Measurements from ENCODE around the gene USHBP1.
A peak's percentile ranks its signal among the peaks of the same experiment; 100 is the strongest.

USHBP1 gene

GRCh38 chr19:17240062-17240752, 24.3 kb downstream of the USHBP1 start:
- no peak for DNase-seq

GRCh38 chr19:17237747-17238706, 26.5 kb downstream of the USHBP1 start:
- DNase-seq = no peak

GRCh38 chr19:17236811-17237543, 27.6 kb downstream of the USHBP1 start:
- DNase-seq = no peak

GRCh38 chr19:17235971-17236777, 28.4 kb downstream of the USHBP1 start:
- no peak for DNase-seq

GRCh38 chr19:17235300-17235970, 29.1 kb downstream of the USHBP1 start:
- peak; percentile 75 to 85 for DNase-seq

- peak; percentile 83 to 86 for DNase-seq
These were observed 29.6 kb downstream of the USHBP1 start for GRCh38 chr19:17234911-17235299.

GRCh38 chr19:17232258-17232657, 32.3 kb downstream of the USHBP1 start:
- DNase-seq = no peak

GRCh38 chr19:17229890-17230289, 34.7 kb downstream of the USHBP1 start:
- no peak for DNase-seq

- no peak for DNase-seq
These were observed 36.7 kb downstream of the USHBP1 start for GRCh38 chr19:17227798-17228367.

- peak; percentile 95 to 97 for DNase-seq
These were observed 38.3 kb downstream of the USHBP1 start, which contains the start of gene OCEL1 for GRCh38 chr19:17226002-17226933. Gene OCEL1, plus strand, starts transcription at chr19:17226226. Its CDS starts 22 bp downstream, at chr19:17226248.

GRCh38 chr19:17225053-17225452, 39.5 kb downstream of the USHBP1 start:
- no peak for DNase-seq

- no peak for DNase-seq
These were observed 44.3 kb downstream of the USHBP1 start for GRCh38 chr19:17220207-17220758.

GRCh38 chr19:17219286-17219685, 45.3 kb downstream of the USHBP1 start:
- no peak for DNase-seq

GRCh38 chr19:17216058-17216670, 48.4 kb downstream of the USHBP1 start:
- DNase-seq = no peak

GRCh38 chr19:17215127-17215971, 49.2 kb downstream of the USHBP1 start, which contains the start of gene USE1:
Gene USE1, plus strand, starts transcription at chr19:17215357. Its CDS starts 49 bp downstream, at chr19:17215406.
- peak; percentile 88 to 89 for DNase-seq

GRCh38 chr19:17214508-17215126, 49.9 kb downstream of the USHBP1 start:
- DNase-seq = no peak

- no peak for DNase-seq
These were observed 51.2 kb downstream of the USHBP1 start for GRCh38 chr19:17213334-17213733.

Data from activated T-cell treated with anti-CD3 and anti-CD28 coated beads, Interleukin-2, amount 50 U/mL, for 48 hours (primary cell).